Muscle layer of duodenum (tissue), 2 donors: ENCODE data around the gene ACAP3.

Source experiments
- H3K27ac ChIP-seq: one replicate; pipeline ENCODE4 v1.7.0; 2013; ENCODE audit warnings: mild to moderate bottlenecking, low read length
- H3K27me3 ChIP-seq: one replicate; pipeline ENCODE4 v1.7.0; 2013; ENCODE audit warnings: low read depth, mild to moderate bottlenecking, control low read depth, low read length
- H3K36me3 ChIP-seq, 2 donors: one replicate each; pipeline ENCODE4 v1.7.0; 2013; ENCODE audit warnings: low read length in 2 of 2, control low read depth in 1 of 2, mild to moderate bottlenecking in 1 of 2; ENCODE audit not compliant: insufficient read depth in 2 of 2, control insufficient read depth in 1 of 2
- H3K4me1 ChIP-seq, 2 donors: one replicate each; pipeline ENCODE4 v1.7.0; 2013; ENCODE audit warnings: low read length in 2 of 2, mild to moderate bottlenecking in 2 of 2, control low read depth in 1 of 2, moderate library complexity in 1 of 2; ENCODE audit not compliant: insufficient read depth in 2 of 2, control insufficient read depth in 1 of 2
- H3K4me3 ChIP-seq, 2 donors: one replicate each; pipeline ENCODE4 v1.7.0; 2013; ENCODE audit warnings: low read length in 2 of 2, low read depth in 1 of 2, mild to moderate bottlenecking in 1 of 2
- H3K9me3 ChIP-seq, 2 donors: one replicate each; pipeline ENCODE4 v1.7.0; 2013; ENCODE audit warnings: low read length in 2 of 2, control low read depth in 1 of 2, mild to moderate bottlenecking in 1 of 2; ENCODE audit not compliant: control insufficient read depth in 1 of 2
- donor health status: healthy.

ACAP3 gene

GRCh38 chr1:1242461-1243265, 65.1 kb downstream of the ACAP3 start:
- no peaks in the 10 kb centered on the region for H3K36me3 ChIP-seq
- H3K27ac ChIP-seq = no peak overlapping the region
- H3K9me3 ChIP-seq = no peaks in the 10 kb centered on the region
- H3K4me3 ChIP-seq = no peak overlapping the region
- H3K27me3 ChIP-seq = peaks cover 10% of the 10 kb centered on the region
- H3K4me1 ChIP-seq = peaks cover 0 to 6% of the 10 kb centered on the region in 2 donors
